DND-41 (cell line): Measurements from ENCODE around the gene OSBPL9.

Source experiments
- EZH2 ChIP-seq: IDR thresholded peaks from 3 replicates; pipeline ENCODE4 v1.6.1; 2012; ENCODE audit warnings: borderline replicate concordance, low read depth, mild to moderate bottlenecking, moderate library complexity, low read length, inconsistent platforms; ENCODE audit not compliant: severe bottlenecking
- TF ChIP-seq, protein P1 (sequence below): IDR thresholded peaks from 2 replicates; pipeline ENCODE4 v1.5.1; 2012; ENCODE audit warnings: borderline replicate concordance, low read length, moderate library complexity, mild to moderate bottlenecking; ENCODE audit not compliant: poor library complexity, severe bottlenecking; ENCODE audit errors: extremely low read depth

GRCh38 chr1:51734896-51735745, 118.2 kb downstream of the OSBPL9 start:
- TF ChIP-seq, protein P1, sequence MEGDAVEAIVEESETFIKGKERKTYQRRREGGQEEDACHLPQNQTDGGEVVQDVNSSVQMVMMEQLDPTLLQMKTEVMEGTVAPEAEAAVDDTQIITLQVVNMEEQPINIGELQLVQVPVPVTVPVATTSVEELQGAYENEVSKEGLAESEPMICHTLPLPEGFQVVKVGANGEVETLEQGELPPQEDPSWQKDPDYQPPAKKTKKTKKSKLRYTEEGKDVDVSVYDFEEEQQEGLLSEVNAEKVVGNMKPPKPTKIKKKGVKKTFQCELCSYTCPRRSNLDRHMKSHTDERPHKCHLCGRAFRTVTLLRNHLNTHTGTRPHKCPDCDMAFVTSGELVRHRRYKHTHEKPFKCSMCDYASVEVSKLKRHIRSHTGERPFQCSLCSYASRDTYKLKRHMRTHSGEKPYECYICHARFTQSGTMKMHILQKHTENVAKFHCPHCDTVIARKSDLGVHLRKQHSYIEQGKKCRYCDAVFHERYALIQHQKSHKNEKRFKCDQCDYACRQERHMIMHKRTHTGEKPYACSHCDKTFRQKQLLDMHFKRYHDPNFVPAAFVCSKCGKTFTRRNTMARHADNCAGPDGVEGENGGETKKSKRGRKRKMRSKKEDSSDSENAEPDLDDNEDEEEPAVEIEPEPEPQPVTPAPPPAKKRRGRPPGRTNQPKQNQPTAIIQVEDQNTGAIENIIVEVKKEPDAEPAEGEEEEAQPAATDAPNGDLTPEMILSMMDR: no peak
- TF ChIP-seq EZH2: no peak
